Germinal center (tissue), 1 donor: ENCODE results near the gene GALNS.
A peak's percentile ranks its signal among the peaks of the same experiment; 100 is the strongest.

Source experiments
- DNase-seq: peaks from one replicate; pipeline ENCODE4 v3.0.0; 2012; ENCODE audit warnings: mixed read lengths, low spot score

Gene GALNS

GRCh38 chr16:88876942-88877526 is 20.3 kb upstream of the GALNS start:
- no peak for DNase-seq

- no peak for DNase-seq
These were observed 19.0 kb upstream of the GALNS start for GRCh38 chr16:88875703-88876234.

- no peak for DNase-seq
These were observed 18.3 kb upstream of the GALNS start for GRCh38 chr16:88874938-88875599.

- no peak for DNase-seq
These were observed 16.0 kb upstream of the GALNS start for GRCh38 chr16:88872650-88873331.

- DNase-seq: no peak
These were observed 15.1 kb upstream of the GALNS start for GRCh38 chr16:88871730-88872416.

- DNase-seq: no peak
These were observed 14.6 kb upstream of the GALNS start for GRCh38 chr16:88871349-88871702.

GRCh38 chr16:88870608-88871348 is 14.0 kb upstream of the GALNS start:
- peak; percentile 29 for DNase-seq

- no peak for DNase-seq
These were observed 12.9 kb upstream of the GALNS start for GRCh38 chr16:88869673-88869980.

- no peak for DNase-seq
These were observed 12.4 kb upstream of the GALNS start for GRCh38 chr16:88868974-88869672.

GRCh38 chr16:88867581-88868246 is 11.0 kb upstream of the GALNS start:
- no peak for DNase-seq

- no peak for DNase-seq
These were observed 9.6 kb upstream of the GALNS start, which contains the start of gene PABPN1L for GRCh38 chr16:88866151-88866920. TSS of gene PABPN1L (minus strand) at chr16:88866660. CDS start at chr16:88866606, 54 bp downstream.

- no peak for DNase-seq
These were observed 9.0 kb upstream of the GALNS start for GRCh38 chr16:88865742-88866141.

- DNase-seq: no peak
These were observed 8.6 kb upstream of the GALNS start for GRCh38 chr16:88865310-88865709.

GRCh38 chr16:88864521-88864920 is 7.8 kb upstream of the GALNS start:
- DNase-seq: no peak

- no peak for DNase-seq
These were observed 7.4 kb upstream of the GALNS start for GRCh38 chr16:88864099-88864498.

- DNase-seq: no peak
These were observed 6.7 kb upstream of the GALNS start for GRCh38 chr16:88863426-88863825.

- DNase-seq: no peak
These were observed 6.2 kb upstream of the GALNS start for GRCh38 chr16:88862968-88863367.

GRCh38 chr16:88861359-88861758 is 4.6 kb upstream of the GALNS start:
- no peak for DNase-seq

- no peak for DNase-seq
These were observed 2.8 kb upstream of the GALNS start for GRCh38 chr16:88859381-88860091.
